HG03342 (cell line): ENCODE data around the gene AMT.
"Not testable (repeated sequence)": the region's sequence is repeated elsewhere in the genome, so short reads cannot be mapped to it uniquely, and the experiment has no call there.

Experiments used
- ATAC-seq: cut with Tn5 transposase; IDR thresholded peaks from one replicate; pipeline ENCODE4 v1.9.1; 2021; ENCODE audit warnings: mild to moderate bottlenecking, moderate library complexity; ENCODE audit not compliant: unreplicated experiment

The AMT gene

DNA sequence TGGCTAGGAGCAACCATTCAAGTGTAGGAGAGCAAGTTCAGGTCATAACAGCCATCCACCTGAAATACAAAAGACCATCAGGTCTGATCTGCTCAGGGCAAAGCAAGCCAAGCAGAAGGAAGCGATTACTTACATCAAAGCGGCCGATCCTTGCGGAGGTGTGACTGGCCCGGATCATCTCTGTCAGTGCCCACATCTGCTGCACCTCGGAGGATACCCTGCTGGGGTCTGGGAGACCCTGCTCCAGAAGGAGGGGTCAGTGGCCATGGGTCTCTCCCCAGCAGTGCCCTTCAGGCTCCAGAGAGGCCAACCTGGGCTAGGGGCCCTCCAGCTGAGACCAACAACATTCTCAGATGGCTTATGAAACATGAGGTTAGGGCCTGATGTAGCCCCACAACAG is 2.5 kb upstream of the AMT start:
- ATAC-seq, result no peak

DNA sequence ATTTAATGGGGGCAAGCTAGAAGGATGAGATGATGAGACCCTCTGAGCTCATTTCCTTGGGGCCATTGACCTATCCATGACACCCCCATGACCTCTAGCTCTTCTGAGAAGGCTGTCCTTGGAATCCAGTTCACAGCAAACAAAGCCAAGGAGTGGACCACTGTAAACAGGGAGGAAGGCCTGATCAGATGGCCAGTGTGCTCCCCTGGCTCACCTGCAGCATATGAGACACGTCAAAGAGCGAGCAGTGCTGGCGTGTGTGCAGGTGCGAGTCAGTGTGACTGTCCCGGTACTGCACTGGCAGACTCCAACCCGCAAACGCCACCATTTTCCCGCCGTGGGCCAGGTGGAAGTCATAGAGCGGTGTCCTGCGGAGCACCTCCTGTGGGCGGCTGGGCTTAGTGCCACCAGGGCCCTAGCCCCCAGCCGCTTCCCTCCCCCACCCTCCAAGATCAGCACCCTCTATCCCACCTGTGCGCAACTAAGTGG is 339 bp downstream of the AMT start:
- ATAC-seq, result no peak

DNA sequence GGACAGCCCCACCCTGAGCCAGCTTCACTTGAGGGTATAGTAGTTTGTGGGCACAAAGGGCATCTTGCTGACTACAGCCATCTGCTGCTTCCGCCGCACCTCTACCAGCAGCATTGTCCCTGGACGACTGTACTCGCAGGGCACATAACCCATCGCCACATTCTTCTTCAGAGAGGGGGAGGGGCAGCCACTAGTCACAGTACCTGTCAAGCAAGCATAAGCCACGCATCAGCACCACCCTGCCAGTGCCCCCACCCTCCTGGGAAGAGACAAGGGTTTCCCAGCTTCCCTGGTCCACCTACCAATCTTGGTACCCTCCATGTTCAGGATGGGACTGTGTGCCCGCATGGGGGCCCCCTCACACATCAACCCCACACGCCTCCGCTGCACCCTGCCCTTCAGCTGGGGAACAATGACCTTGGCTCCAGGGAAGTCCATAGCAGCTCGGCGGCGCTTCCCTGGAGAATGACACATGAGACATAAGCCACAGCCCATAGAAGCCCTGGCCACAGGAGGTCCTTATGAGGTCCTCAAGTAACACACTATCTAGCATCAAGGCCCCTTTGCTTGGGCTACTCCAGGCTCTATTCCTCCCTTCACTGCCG is 4.7 kb downstream of the AMT start:
- ATAC-seq, result no peak

DNA sequence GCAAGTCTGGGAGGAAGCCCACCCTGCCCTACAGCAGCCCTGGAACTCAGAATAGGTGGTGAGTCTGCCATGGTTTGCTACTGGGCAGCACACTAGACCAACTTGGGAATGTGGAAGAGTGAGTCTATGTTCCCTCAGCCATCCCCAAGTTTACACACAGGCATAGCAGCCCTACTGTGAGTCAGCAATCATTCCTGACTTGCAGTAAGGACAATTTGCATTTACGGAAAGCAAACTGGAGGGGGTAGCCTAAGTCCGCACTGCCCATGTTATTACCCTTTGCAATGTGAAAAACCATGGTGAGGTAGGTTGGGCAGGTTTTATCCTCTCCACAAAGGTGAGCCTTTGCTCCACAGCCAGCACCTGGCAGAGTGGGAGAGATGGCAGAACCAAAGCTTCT is 5.4 kb downstream of the AMT start:
- no peak for ATAC-seq

DNA sequence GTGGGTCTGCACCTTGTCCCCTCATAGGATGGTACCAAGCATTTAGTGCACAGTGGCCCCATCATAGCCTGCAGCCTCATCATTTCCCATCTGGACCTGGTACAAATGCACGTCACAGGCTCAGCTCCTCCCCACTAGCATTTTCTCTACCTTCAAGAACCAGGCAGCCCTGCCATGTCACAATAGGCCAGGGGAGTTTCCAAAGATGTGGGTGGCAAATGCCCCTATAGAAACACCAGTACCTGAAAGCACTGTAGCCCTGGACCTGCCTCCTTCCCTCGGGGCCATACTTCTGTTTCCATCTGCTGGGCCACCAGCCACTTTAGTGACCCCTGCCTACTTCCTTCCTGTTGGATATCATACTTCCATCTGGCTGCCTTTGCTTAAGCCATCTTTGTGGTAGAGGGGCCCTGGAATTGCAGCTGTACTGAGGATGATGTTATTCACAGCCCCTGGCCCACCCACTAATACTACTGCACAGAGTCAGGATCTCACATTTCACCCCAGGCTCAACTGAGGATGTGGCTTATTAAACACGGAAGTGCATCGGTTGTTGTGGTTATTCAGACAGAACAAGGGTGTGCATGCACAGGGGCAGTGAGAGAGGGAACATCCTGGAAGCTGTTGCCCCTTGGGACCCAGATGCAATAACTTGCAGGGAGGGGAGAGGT is 6.2 kb downstream of the AMT start:
- no peak for ATAC-seq

DNA sequence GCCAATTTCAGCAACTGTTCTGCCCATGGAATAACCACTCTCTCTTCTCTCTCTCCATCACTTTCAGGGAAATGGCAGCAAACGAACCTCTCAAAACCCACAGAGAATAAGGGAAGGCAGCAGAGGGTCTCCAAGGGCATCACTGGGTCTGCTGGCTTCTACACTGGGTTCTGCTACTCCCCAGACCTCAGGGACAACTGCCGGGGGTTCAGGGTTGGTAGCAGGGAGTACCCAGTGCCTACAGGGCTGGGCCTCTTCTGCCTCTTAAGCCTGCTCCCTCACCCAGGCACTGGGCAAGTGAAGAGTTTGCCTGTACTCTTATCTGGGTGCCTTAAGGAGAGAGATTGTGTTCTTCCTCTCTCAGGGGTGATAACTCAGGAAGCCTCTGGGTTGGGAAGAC is 7.5 kb downstream of the AMT start:
- ATAC-seq, result no peak

DNA sequence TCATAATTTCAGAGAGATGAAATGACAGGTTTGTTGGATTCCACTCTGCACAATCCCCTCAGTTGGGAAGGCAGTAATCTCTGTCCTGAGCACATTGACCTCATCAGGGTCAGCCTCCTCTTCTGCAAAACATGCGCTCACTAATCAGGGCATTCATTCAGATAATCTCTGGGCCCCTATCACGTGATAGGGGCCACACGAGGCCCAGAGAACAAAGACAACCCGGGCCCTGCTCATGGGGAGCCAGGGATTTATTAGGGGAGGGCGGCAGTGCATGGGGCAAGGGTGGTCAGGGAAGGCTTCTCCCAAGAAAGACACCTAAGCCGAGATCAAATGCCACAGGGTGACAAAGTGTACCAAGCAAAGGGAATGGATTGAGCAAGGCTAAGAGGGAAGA is 8.9 kb downstream of the AMT start:
- no peak for ATAC-seq

DNA sequence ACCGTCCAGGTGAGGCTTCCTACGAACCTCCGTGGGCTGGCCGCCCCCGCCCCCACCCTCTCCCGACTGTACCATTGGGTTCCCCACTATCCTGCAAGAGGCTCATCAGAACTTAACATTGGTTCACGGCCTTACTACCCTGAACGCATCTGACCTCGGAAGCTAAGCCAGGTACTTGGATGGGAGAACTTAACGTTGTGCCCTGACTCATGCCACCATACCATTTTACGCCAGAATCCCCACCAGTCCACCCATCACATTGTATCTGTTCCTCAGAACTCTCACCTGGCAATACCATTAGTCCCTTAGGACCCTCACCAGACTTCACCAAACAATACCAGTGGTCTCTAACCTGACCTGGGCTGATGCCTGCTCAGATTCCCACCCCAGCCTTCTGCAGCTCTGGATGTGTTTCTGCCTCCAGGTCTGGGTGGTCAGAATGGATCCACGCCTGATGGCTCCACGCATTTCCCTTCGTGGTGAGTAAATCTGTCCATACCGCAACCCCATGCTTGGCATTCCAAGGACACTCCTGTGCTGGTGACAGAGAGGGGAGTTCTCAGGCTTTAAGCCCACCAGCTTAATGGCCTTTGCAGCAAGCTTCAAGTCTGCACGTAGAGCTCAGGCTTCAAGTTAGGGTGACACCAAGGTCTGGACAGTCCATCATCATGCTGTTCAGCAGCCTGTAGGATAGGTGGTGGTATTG is 9.5 kb downstream of the AMT start:
- no peak for ATAC-seq

DNA sequence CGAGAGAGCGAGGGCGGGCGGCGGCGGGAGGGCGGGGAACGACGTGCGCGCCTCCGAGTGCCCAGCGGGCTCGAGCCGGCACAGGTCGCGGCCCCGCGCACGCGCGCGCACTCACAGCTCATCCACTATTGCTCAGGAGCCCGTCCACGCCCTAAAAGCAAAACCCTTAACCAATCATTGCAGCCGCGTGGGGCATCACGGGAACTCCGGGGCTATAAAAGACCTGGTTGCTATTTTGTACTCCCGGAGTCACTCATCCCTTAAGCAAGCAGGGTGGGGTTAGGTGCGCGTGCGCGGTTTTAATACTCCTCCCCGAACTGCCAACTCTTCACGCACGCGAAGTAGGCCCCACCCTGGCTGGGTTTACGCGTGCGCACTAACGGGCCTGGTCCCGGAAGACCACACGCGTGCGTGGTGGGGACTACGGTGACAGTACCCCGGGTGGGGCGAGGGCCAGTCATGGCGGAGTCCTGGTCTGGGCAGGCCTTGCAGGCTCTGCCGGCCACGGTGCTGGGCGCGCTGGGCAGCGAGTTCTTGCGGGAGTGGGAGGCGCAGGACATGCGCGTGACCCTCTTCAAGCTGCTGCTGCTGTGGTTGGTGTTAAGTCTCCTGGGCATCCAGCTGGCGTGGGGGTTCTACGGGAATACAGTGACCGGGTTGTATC is 10.2 kb downstream of the AMT start, which contains the start of the genes RHOA and TCTA:
Gene RHOA, minus strand, starts transcription at position 9 of the 664 bp plus-strand sequence. CDS start 36,387 bp downstream, outside the sequence.
Gene TCTA, plus strand, starts transcription at position 456 of the 664 bp plus-strand sequence. Its CDS starts 4 bp downstream, at position 460.
- peak; percentile 69 for ATAC-seq

DNA sequence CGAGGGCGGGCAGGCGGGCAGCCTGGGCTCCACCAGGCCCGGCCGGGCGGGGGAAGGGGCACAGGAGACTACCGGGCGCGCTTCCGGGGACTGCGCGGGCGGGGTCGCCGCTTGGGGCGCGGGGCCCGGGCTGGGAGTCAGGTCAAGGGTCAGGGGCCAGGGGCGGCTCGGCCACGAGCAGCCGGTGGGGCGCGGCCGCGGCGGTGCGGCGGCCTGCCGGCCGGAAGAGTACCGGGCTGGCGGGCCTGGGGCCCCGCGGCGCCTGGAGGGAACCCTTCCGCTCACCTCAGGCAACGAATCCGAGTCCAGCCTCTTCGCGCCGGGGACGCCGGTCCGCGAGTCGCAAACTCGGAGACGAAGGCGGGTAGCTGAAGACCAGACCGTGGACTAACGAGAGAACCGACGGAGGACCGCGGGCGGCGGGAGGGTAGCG is 10.7 kb downstream of the AMT start:
- ATAC-seq, result peak; percentile 26

DNA sequence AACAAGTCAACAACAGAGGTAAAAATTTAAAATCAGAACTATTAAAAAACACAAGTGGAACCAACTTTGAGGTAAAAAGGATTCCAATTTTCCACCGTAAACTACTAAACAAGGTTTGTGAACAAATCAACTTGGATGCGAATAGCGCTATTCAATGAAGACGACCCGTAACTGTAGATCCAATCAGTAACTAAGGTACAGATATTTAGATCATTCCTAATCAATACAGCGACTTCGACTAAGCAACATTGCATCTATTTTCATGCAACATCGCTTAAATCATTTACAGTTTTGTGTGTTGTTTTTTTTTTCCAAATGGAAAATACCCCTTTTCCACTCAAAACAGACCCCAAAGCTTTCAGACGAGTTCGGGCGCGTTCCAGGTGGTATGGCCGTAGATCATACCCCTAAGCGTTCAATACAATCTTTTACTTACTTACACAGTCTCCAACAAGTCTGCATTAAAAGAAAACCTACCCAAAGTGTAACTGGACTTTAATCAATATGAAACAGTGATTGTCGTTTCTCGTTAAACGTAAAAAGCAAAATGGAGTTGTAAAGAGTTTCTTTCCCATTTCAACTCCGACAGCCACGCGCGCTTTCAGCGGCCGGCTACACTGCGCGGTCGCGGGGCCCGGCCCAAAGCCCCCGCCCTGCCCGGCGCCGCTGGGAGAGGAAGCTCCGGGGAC is 11.3 kb downstream of the AMT start:
- no peak for ATAC-seq

DNA sequence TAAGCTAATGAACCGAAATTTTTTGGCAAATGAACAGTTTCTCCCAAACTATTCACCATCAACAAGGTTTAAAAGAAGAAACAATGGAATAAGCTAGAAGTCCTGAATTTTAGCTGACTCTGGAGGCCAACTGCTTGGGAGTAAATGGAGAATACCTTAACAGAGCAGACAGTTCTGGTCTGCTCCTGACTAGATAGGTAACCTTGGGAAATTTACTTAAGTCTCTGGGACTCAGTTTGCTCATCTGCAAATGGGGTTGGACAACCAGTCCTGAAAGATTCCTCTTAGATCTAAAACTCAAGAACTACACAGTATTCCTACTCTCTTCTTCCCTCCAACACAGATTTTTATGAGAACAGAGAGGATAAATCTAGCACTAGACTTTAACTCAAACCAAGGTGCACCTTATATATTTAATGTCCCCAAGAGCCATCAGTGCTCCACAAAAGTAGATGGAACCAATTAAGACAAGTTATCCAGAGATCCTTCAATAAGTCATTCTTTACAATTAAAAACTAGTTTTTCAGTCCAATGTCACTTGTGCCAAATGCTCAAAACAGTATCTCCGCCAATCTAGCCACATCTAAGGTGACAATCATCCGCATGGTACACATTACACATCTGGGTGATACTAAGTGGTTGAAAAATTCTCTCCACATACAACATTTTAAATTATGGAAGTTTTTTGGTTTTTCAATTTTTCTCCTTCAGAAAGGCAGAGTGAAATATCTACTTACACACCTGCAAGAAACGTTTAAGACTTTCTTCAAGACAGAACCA is 12.0 kb downstream of the AMT start:
- no peak for ATAC-seq

DNA sequence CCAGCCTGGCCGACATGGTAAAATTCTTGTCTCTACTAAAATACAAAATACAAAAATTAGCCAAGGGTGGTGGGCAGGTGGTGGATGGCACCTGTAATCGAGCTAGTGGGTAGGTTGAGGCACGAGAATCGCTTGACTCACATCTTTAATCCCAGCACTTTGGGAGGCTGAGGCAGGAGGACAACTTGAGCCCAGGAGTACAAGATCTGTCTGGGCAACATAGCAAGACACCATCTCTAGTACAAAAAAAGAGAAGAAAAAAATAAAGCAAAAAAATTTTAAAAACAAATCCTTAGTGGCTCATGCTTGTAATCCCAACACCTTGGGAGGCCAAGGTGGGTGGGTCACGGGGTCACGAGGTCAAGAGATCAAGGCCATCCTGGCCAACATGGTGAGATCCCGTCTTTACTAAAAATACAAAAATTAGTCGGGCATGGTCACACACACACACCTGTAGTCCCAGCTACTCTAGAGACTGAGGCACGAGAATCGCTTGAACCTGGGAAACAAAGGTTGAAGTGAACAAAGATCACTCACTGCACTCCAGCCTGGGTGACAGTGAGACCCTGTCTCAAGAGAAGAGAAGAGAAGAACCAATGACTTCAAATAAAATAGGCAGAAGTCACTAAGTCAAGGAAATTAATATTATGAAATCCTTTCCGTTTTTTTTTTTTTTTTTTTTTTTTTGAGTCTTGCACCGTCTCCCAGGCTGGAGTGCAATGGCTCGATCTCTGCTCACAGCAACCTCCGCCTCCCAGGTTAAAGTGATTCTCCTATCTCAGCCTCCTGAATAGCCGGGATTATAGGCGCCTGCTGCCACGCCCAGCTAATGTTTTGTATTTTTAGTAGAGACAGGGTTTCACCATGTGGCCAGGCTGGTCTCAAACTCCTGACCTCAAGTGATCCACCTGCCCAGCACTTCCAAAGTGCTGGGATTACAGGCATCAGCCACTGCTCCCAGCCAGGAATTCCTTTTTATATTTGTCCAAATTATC is 15.4 kb downstream of the AMT start:
- no peak for ATAC-seq

DNA sequence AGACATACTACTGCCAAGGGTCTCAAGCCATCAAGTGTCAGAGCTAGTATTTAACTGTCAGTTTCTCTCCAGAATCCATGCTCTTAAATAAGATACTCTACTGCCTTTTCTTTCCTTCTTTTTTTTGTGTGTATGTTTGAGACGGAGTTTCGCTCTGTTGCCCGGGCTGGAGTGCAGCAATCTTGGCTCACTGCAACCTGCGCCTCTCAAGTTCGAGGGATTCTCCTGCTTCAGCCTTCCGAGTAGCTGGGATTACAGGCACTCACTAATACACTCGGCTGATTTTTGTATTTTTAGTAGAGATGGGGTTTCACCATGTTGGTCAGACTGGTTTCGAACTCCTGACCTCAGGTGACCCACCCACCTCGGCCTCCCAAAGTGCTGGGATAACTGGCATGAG is 16.7 kb downstream of the AMT start:
- not testable (repeated sequence) for ATAC-seq

DNA sequence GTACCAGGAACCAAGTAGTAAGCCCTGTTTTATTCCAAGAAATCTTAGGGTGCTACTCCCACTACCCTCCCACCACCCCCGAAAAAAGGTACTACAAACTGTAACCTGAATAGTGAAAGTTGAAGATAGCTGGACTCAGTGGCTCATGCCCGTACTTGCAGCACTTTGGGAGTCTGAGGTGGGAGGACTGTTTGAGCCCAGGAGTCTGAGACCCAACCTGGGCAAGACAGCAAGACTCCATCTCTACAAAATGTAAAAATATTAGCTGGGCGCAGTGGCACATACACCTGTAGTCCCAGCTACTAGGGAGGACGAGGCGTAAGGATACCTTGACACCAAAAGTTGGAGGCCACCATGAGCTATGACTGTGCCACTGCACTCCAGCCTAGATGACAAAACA is 18.4 kb downstream of the AMT start:
- no peak for ATAC-seq

DNA sequence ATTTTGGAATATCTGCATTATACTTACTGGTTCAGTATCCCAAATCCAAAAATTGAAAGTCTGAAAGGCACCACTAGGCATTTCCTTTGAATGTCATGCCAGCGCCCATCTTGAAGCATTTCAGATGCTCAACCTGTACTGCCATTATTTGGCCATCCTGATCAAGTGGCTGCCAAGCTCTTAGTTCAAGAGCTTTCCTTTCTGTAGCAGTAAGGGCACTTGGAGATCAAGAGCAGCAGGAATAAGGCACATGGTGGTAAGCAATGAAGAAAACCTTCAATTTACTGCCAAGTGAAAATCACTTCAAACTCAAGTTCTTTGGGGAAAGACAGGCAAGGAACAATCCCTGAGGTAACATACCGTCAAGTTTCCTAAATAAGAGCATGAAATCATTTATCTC is 20.5 kb downstream of the AMT start:
- no peak for ATAC-seq

DNA sequence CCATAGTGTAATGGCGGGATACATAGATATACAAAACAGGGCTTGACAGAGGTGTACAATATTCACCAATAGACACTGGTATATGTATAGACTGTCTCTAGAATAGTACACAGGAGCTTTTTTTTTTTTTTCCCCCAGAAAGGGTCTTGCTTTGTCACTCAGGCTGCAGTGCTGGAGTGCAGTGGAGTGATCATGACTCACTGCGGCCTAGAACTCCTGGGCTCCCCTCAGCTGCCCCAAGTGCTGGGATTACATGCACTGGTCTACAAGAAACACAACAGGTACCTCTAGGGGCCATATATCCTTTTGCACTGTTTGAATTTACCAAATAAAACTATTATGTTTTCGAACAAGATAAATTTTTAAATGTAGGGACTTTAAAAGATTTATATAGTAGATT is 22.8 kb downstream of the AMT start:
- ATAC-seq, result no peak

DNA sequence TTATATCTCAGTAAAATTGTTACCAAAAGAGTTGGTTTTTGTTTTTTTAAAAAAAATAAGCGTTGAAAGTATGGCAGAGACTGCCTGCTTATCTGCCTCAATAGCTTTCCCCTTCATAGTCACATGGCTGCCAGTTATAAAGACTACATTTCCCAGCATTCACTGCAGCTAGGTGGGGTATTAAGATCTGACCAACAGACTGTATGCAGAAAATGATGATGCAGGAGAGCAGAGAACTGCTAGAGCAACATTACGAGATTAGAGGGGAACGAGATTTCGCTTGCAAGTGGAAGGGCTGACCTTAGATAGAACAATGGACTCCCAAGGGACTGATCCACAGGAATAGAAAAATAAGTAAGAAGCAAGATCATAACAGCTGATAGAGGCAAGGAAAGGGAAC is 24.8 kb downstream of the AMT start:
- ATAC-seq, result no peak

DNA sequence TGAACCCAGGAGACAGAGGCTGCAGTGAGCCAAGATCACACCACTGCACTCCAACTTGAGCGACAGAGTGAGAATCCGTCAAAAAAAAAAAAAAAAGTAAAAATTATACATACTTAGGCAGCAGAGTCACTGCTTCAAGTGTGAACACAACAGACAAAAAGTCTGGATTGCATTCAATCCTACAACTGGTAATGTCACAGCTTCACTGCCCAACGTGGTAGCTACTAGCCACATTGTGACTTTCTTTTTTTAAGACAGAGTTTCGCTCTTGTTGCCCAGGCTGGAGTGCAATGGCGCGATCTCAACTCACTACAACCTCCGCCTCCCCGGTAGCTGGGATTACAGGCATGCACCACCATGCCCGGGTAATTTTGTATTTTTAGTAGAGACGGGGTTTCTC is 31.0 kb downstream of the AMT start:
- not testable (repeated sequence) for ATAC-seq
